Peyer's patch (tissue), 4 donors: Measurements from ENCODE around the gene KLHL7.

Source experiments
- POLR2A ChIP-seq, 2 donors: fragments of 450-650 bp; IDR thresholded peaks; one replicate each; pipeline ENCODE4 v1.5.1; 2017; ENCODE audit warnings: antibody characterized with exemption in 2 of 2, mild to moderate bottlenecking in 2 of 2, moderate library complexity in 2 of 2
- TF ChIP-seq, protein P1 (sequence below), 6 experiments: fragments of 450-650 bp in 4 of 6; fragments of 200-600 bp in 2 of 6; sonication (generic) in 1 of 6; IDR thresholded peaks; one replicate each; pipeline ENCODE4 v1.5.1; 2017 to 2019; ENCODE audit warnings: antibody characterized with exemption in 6 of 6, mild to moderate bottlenecking in 3 of 6, moderate library complexity in 1 of 6

DNA sequence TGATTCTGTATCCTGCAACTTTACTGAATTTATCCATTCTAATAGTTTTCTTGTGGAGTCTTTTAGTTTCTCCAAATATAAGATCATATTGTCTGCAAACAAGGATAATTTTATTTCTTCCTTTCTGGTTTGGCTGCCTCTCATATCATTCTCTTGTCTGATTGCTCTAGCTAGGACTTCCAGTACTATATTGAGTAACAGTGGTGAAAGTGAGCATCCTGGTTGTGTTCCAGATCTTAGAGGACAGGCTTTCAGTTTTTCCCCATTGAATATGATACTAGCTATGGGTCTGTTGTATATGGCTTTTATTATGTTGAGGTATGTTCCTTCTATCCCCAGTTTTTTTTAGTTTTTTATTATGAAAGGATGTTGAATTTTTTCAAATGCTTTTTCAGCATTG, 28.2 kb downstream of the KLHL7 start:
- TF ChIP-seq, protein P1, sequence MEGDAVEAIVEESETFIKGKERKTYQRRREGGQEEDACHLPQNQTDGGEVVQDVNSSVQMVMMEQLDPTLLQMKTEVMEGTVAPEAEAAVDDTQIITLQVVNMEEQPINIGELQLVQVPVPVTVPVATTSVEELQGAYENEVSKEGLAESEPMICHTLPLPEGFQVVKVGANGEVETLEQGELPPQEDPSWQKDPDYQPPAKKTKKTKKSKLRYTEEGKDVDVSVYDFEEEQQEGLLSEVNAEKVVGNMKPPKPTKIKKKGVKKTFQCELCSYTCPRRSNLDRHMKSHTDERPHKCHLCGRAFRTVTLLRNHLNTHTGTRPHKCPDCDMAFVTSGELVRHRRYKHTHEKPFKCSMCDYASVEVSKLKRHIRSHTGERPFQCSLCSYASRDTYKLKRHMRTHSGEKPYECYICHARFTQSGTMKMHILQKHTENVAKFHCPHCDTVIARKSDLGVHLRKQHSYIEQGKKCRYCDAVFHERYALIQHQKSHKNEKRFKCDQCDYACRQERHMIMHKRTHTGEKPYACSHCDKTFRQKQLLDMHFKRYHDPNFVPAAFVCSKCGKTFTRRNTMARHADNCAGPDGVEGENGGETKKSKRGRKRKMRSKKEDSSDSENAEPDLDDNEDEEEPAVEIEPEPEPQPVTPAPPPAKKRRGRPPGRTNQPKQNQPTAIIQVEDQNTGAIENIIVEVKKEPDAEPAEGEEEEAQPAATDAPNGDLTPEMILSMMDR (IDR thresholded peaks at IDR 0.05): no peak
- TF ChIP-seq POLR2A (IDR thresholded peaks at IDR 0.05): no peak
